Right cardiac atrium (tissue), 5 donors: Measurements from ENCODE around the gene TNFAIP8. TPM values are rescaled to one million over a fixed set of nuclear protein-coding genes. Genes with fewer than 3 reads are reported as not detected.

ENCODE experiments used
- ATAC-seq, 2 donors: fragments of 200-7000 bp; cut with Tn5 transposase; one replicate each; pipeline versions ENCODE4 v1.8.0 to v1.9.1; 2020; ENCODE audit warnings: moderate library complexity in 2 of 2, mild to moderate bottlenecking in 1 of 2
- DNase-seq, 3 donors: peaks; one replicate each; pipeline ENCODE4 v3.0.0-alpha.2; 2020
- H3K27ac ChIP-seq: one replicate; pipeline ENCODE4 v1.5.1; 2013; ENCODE audit warnings: mild to moderate bottlenecking, low read length, control low read depth, moderate library complexity
- H3K27me3 ChIP-seq: one replicate; pipeline ENCODE4 v1.6.1; 2013; ENCODE audit not compliant: control insufficient read depth, insufficient read depth
- H3K4me1 ChIP-seq: one replicate; pipeline ENCODE4 v1.6.1; 2013; ENCODE audit warnings: low read length; ENCODE audit not compliant: control insufficient read depth, insufficient read depth
- H3K4me3 ChIP-seq: one replicate; pipeline ENCODE4 v1.5.1; 2013; ENCODE audit warnings: low read length, control low read depth
- H3K9me3 ChIP-seq: one replicate; pipeline ENCODE4 v1.6.1; 2013; ENCODE audit warnings: low read length; ENCODE audit not compliant: control insufficient read depth
- WGBS: extraction: QIAGEN DNeasy Blood & Tissue Kit; methylation state at CpG from one replicate; pipeline ENCODE4 v1.1.7; 2013; 5-methylcytosine and 5-hydroxymethylcytosine counted together
- intact Hi-C, 4 donors: fragments of 100-400 bp; cut with DNase I; formaldehyde crosslinking; loops; one replicate each; pipeline versions ENCODE4 v1.11.0 to v1.14.0; 2022 to 2023
- polyA plus RNA-seq: library from polyadenylated mRNA; stranded (reverse); fragments of 200-250 nt; gene quantifications from one replicate; pipeline ENCODE4 v1.2.3, GENCODE V29; 2013
- total RNA-seq, 4 donors: library from RNA; stranded (reverse); fragmentation: NEBNext Ultra II Directional; extraction: Animal tissue kit (Norgen Biotek cat#: 25700); gene quantifications; one replicate each; pipeline ENCODE4 v1.2.1, GENCODE V29; 2021
- donor health status: healthy with polysubstance abuse.
- donor health status: DM: no; HTN: yes; CAD: no.
- donor health status: DM: no; HTN: no; CAD: no.
- donor health status: DM: no; HTN: yes; CAD: no; lungs with severe emphysema.
- donor health status: DM: yes; HTN: yes; CAD: no.

The TNFAIP8 gene
- total and polyA plus RNA-seq, 5 donors: 2.7 to 5.9 (median 4.4) TPM

- peaks cover 3% of the 10 kb centered on the region for H3K4me1 ChIP-seq
- DNase-seq: no peak
- no peaks in the 10 kb centered on the region for H3K9me3 ChIP-seq
- intact Hi-C loops: loop anchor here in 1 of 4 donors (5.0 kb wide), 1 partner anchor 67 kb away; no protein-coding TSS in a partner anchor
- no peak overlapping the region for H3K27ac ChIP-seq
- WGBS: 87% methylated on average over 2 of the region's 2 CpGs
- no peaks in the 10 kb centered on the region for H3K27me3 ChIP-seq
- no peak overlapping the region for H3K4me3 ChIP-seq
- ATAC-seq: no peak
These were observed 16.5 kb upstream of the TNFAIP8 start for GRCh38 chr5:119339344-119339743.

- ATAC-seq: no peak
- WGBS: 87% methylated on average over 4 of the region's 4 CpGs
- intact Hi-C loops: loop anchor here in 1 of 4 donors (5.0 kb wide), 1 partner anchor 68 kb away; no protein-coding TSS in a partner anchor
- peaks cover 3% of the 10 kb centered on the region for H3K4me1 ChIP-seq
- H3K27ac ChIP-seq: no peak overlapping the region
- H3K27me3 ChIP-seq: no peaks in the 10 kb centered on the region
- no peak for DNase-seq
- H3K4me3 ChIP-seq: no peak overlapping the region
- no peaks in the 10 kb centered on the region for H3K9me3 ChIP-seq
These were observed 15.9 kb upstream of the TNFAIP8 start for GRCh38 chr5:119339965-119340364.

- H3K9me3 ChIP-seq: no peaks in the 10 kb centered on the region
These were observed 15.1 kb upstream of the TNFAIP8 start for GRCh38 chr5:119340597-119341218.

GRCh38 chr5:119341452-119342349 is 14.1 kb upstream of the TNFAIP8 start:
- WGBS: 85% methylated on average over 6 of the region's 6 CpGs
- peaks cover 6% of the 10 kb centered on the region for H3K4me1 ChIP-seq

More at GRCh38 chr5:119340597-119341218, 15.1 kb upstream of the TNFAIP8 start:
- no peak for ATAC-seq
- Histone ChIP-seq H3K4me3 (no peak overlapping the region), H3K27me3 (no peaks in the 10 kb centered on the region), H3K27ac (no peak overlapping the region), H3K4me1 (peaks cover 3% of the 10 kb centered on the region)
- intact Hi-C loops: no loop called here
- WGBS: 75% methylated on average over 11 of the region's 11 CpGs
- no peak for DNase-seq

GRCh38 chr5:119342406-119342805 is 13.4 kb upstream of the TNFAIP8 start:
- DNase-seq (no peak), ATAC-seq (no peak)
- peaks cover 6% of the 10 kb centered on the region for H3K4me1 ChIP-seq
- intact Hi-C loops: no loop called here
- H3K4me3 ChIP-seq: no peak overlapping the region
- WGBS: 95% methylated on average over 1 of the region's 1 CpG
- no peak overlapping the region for H3K27ac ChIP-seq
- no peaks in the 10 kb centered on the region for H3K9me3 ChIP-seq
- no peaks in the 10 kb centered on the region for H3K27me3 ChIP-seq

More at GRCh38 chr5:119341452-119342349, 14.1 kb upstream of the TNFAIP8 start:
- no peak for ATAC-seq
- intact Hi-C loops: no loop called here
- no peak for DNase-seq
- Histone ChIP-seq H3K27ac (no peak overlapping the region), H3K4me3 (no peak overlapping the region), H3K9me3 (no peaks in the 10 kb centered on the region), H3K27me3 (no peaks in the 10 kb centered on the region)

- H3K27me3 ChIP-seq: no peaks in the 10 kb centered on the region
- H3K27ac ChIP-seq: no peak overlapping the region
- ATAC-seq: no peak
- no peak overlapping the region for H3K4me3 ChIP-seq
- 69% methylated on average over 6 of the region's 6 CpGs for whole genome bisulfite sequencing
- peaks cover 6% of the 10 kb centered on the region for H3K4me1 ChIP-seq
- intact Hi-C loops: no loop called here
- no peaks in the 10 kb centered on the region for H3K9me3 ChIP-seq
- DNase-seq: no peak
These were observed 12.8 kb upstream of the TNFAIP8 start for GRCh38 chr5:119343052-119343451.

GRCh38 chr5:119343766-119344165 is 12.1 kb upstream of the TNFAIP8 start:
- DNase-seq (no peak), ATAC-seq (no peak)
- Histone ChIP-seq H3K4me3 (no peak overlapping the region), H3K4me1 (peaks cover 6% of the 10 kb centered on the region), H3K9me3 (no peaks in the 10 kb centered on the region), H3K27me3 (no peaks in the 10 kb centered on the region), H3K27ac (no peak overlapping the region)
- 93% methylated on average over 3 of the region's 3 CpGs for WGBS
- intact Hi-C loops: no loop called here

- Histone ChIP-seq H3K4me1 (peaks cover 6% of the 10 kb centered on the region), H3K4me3 (no peak overlapping the region), H3K27ac (no peak overlapping the region), H3K27me3 (no peaks in the 10 kb centered on the region), H3K9me3 (no peaks in the 10 kb centered on the region)
- 48% methylated on average over 2 of the region's 2 CpGs for WGBS
- intact Hi-C loops: no loop called here
- ATAC-seq (no peak), DNase-seq (no peak)
These were observed 11.6 kb upstream of the TNFAIP8 start for GRCh38 chr5:119344231-119344630.

- H3K9me3 ChIP-seq: no peaks in the 10 kb centered on the region
- H3K4me3 ChIP-seq: no peak overlapping the region
- WGBS: 67% methylated on average over 3 of the region's 3 CpGs
- H3K27me3 ChIP-seq: no peaks in the 10 kb centered on the region
- H3K27ac ChIP-seq: no peak overlapping the region
- DNase-seq: no peak
- H3K4me1 ChIP-seq: peaks cover 3% of the 10 kb centered on the region
- intact Hi-C loops: no loop called here
- no peak for ATAC-seq
These were observed 10.0 kb upstream of the TNFAIP8 start for GRCh38 chr5:119345861-119346260.

- Histone ChIP-seq H3K4me1 (peaks cover 3% of the 10 kb centered on the region), H3K9me3 (no peaks in the 10 kb centered on the region), H3K4me3 (no peak overlapping the region), H3K27me3 (no peaks in the 10 kb centered on the region), H3K27ac (no peak overlapping the region)
- 90% methylated on average over 2 of the region's 2 CpGs for WGBS
- intact Hi-C loops: no loop called here
- ATAC-seq (no peak), DNase-seq (no peak)
These were observed 9.4 kb upstream of the TNFAIP8 start for GRCh38 chr5:119346394-119346793.

- DNase-seq: no peak
- no peak for ATAC-seq
- Histone ChIP-seq H3K27me3 (no peaks in the 10 kb centered on the region), H3K4me3 (no peak overlapping the region), H3K4me1 (peaks cover 3% of the 10 kb centered on the region), H3K27ac (no peak overlapping the region), H3K9me3 (no peaks in the 10 kb centered on the region)
- intact Hi-C loops: no loop called here
- WGBS: 10% methylated on average over 1 of the region's 1 CpG
These were observed 8.2 kb upstream of the TNFAIP8 start for GRCh38 chr5:119347574-119347973.
